NB4 (cell line): ENCODE data around the gene TECPR1.

ENCODE experiments used
- CTCF ChIP-seq: IDR thresholded peaks from one replicate; pipeline ENCODE4 v1.5.1; 2012; ENCODE audit warnings: low read depth, low read length
- POLR2A ChIP-seq: IDR thresholded peaks from 2 replicates; pipeline ENCODE4 v1.6.1; 2011; ENCODE audit warnings: mild to moderate bottlenecking; ENCODE audit not compliant: insufficient read length; ENCODE audit errors: extremely low read depth

DNA sequence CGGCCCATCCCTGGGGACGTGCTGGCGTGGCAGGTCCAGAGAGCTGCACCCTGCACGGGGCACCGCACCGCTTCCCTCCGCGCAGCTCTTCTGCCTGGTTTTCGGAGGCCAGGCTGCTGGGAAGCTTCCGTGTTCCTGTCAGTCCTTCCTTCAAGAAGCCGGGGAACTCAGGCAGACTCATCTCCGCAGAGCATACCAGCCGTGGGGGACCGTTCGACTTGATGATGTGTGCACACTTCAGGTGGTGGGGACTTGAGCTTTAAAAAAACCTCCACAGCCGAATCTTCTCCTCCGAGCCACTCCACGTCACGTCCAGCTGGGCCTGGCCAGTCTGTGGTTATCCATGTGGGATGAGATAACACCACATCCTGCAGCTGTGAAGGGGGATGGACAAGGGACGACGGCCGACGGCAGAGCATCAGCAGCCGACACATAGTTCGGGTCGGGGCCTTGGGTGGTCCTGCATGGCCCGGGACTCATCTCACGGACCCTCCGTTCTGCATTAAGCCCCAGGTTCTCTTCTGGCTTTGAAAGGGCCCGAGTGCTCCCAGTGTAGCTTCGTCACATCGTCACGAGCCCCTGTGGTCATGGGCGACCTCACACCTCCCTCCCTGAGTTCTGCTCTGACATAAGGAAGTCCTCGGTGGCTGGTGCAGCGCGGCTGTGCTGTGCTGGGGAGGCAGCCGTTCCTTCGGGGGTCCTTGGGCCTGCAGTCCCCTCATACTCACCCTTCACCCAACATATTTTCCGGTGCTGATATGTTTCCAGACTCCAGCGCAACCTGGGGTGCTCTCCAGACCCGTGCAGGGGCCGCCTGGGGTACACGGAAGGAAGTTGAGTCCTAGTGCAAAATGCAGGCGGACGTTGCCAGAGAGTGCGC is 45.3 kb downstream of the TECPR1 start:
- TF ChIP-seq CTCF (no peak), POLR2A (no peak)
